Keratinocyte (primary cell): Measurements from ENCODE around the gene PSMF1. TPM values are rescaled to one million over a fixed set of nuclear protein-coding genes. Genes with fewer than 3 reads are reported as not detected.

Experiments
- DNase-seq: peaks from one replicate; pipeline ENCODE4 v3.0.0-alpha.2; 2011; ENCODE audit warnings: low read depth, missing footprints, low spot score
- FAIRE-seq: peaks from 2 replicates; lab custom pipeline; 2011; peaks lifted over from hg19 to GRCh38; lab: Jason Lieb, UNC
- H2AFZ ChIP-seq: 2 replicates; pipeline ENCODE4 v1.6.0; 2012; ENCODE audit warnings: low read length, control low read depth, inconsistent platforms; ENCODE audit not compliant: control insufficient read depth
- H3K27ac ChIP-seq: 2 replicates; pipeline ENCODE4 v1.5.1; 2011; ENCODE audit warnings: low read length; ENCODE audit not compliant: control insufficient read depth, insufficient read depth
- H3K27me3 ChIP-seq: 3 replicates; pipeline ENCODE4 v1.6.0; 2011; ENCODE audit warnings: low read length; ENCODE audit not compliant: control insufficient read depth, insufficient read depth; ENCODE audit errors: extremely low read depth
- H3K36me3 ChIP-seq, 2 experiments: 2 replicates in 1 of 2; 3 replicates in 1 of 2; pipeline ENCODE4 v1.5.1; 2011; ENCODE audit warnings: low read length in 2 of 2, mild to moderate bottlenecking in 1 of 2; ENCODE audit not compliant: control insufficient read depth in 2 of 2, insufficient read depth in 2 of 2; ENCODE audit errors: extremely low read depth in 1 of 2
- H3K4me1 ChIP-seq: 3 replicates; pipeline ENCODE4 v1.5.1; 2011; ENCODE audit warnings: low read length; ENCODE audit not compliant: control insufficient read depth, insufficient read depth; ENCODE audit errors: extremely low read depth
- H3K4me2 ChIP-seq: 3 replicates; pipeline ENCODE4 v1.6.0; 2011; ENCODE audit warnings: low read depth, low read length; ENCODE audit not compliant: control insufficient read depth, insufficient read depth; ENCODE audit errors: extremely low read depth
- H3K4me3 ChIP-seq, 3 experiments: fragments of 200-600 bp in 1 of 3; sonication (generic) in 1 of 3; 2 replicates in 2 of 3; 3 replicates in 1 of 3; pipeline ENCODE4 v1.5.1; 2011 to 2016; ENCODE audit warnings: low read length in 3 of 3, mild to moderate bottlenecking in 3 of 3, control low read depth in 2 of 3, inconsistent platforms in 1 of 3, low read depth in 1 of 3, mixed read lengths in 1 of 3, mixed run types in 1 of 3, moderate library complexity in 1 of 3; ENCODE audit not compliant: control insufficient read depth in 2 of 3, insufficient read depth in 2 of 3; ENCODE audit errors: extremely low read depth in 1 of 3
- H3K79me2 ChIP-seq: 2 replicates; pipeline ENCODE4 v1.6.0; 2012; ENCODE audit warnings: low read length; ENCODE audit not compliant: control insufficient read depth, insufficient read depth
- H3K9ac ChIP-seq: 3 replicates; pipeline ENCODE4 v1.6.0; 2011; ENCODE audit warnings: low read length; ENCODE audit not compliant: control insufficient read depth, insufficient read depth; ENCODE audit errors: extremely low read depth
- H3K9me1 ChIP-seq: 3 replicates; pipeline ENCODE4 v1.6.0; 2011; ENCODE audit warnings: low read length; ENCODE audit not compliant: control insufficient read depth, insufficient read depth; ENCODE audit errors: extremely low read depth
- H3K9me3 ChIP-seq: 2 replicates; pipeline ENCODE4 v1.5.1; 2012; ENCODE audit warnings: low read depth, low read length; ENCODE audit not compliant: control insufficient read depth
- H4K20me1 ChIP-seq: 3 replicates; pipeline ENCODE4 v1.6.0; 2011; ENCODE audit warnings: low read length; ENCODE audit not compliant: control insufficient read depth, insufficient read depth; ENCODE audit errors: extremely low read depth
- CTCF ChIP-seq, 3 experiments: IDR thresholded peaks in 1 of 3; conservative IDR thresholded peaks in 1 of 3; optimal IDR thresholded peaks in 1 of 3; 2 replicates in 2 of 3; 3 replicates in 1 of 3; pipeline versions ENCODE3 to v1.5.1; 2011; ENCODE audit warnings: low read length in 3 of 3, mild to moderate bottlenecking in 3 of 3, moderate library complexity in 2 of 3, control low read depth in 1 of 3, inconsistent platforms in 1 of 3; ENCODE audit not compliant: insufficient read depth in 2 of 3; ENCODE audit errors: extremely low read depth in 1 of 3
- EZH2 ChIP-seq: IDR thresholded peaks from one replicate; pipeline ENCODE4 v1.6.1; 2012; ENCODE audit warnings: inconsistent platforms, mild to moderate bottlenecking, low read length, moderate library complexity
- dilution Hi-C: fragments of 300-500 bp; cut with MboI; formaldehyde crosslinking; loops from one replicate; pipeline ENCODE4 v1.7.0; 2020; ENCODE audit warnings: low sequenced_read_pairs; ENCODE audit not compliant: extremely low pct_ligation_motif_present
- polyA plus RNA-seq, 5 experiments: library from polyadenylated mRNA; depleted of rRNA in 3 of 5; stranded (reverse) in 3 of 5; stranded (forward) in 1 of 5; unstranded in 1 of 5; fragments of >200 nt; gene quantifications; 1 replicate in 1 of 5; 2 replicates in 3 of 5; 3 replicates in 1 of 5; pipeline versions ENCODE4 v1.2.1 to v1.2.3, GENCODE V29; 2011 to 2012; ENCODE audit warnings: missing spikeins in 2 of 5, low read depth in 1 of 5, low replicate concordance in 1 of 5

PSMF1 gene
- polyA plus RNA-seq, 1 donor (not counting 4 experiments of a cell fraction or from before 2014, with no cell fraction given) = 58.5 TPM

GRCh38 chr20:1083431-1084080 is 34.8 kb upstream of the PSMF1 start:
- Histone ChIP-seq H3K4me2 (no peak overlapping the region), H3K9ac (no peak overlapping the region), H3K79me2 (no peaks in the 10 kb centered on the region), H3K9me3 (no peaks in the 10 kb centered on the region), H3K27ac (no peak overlapping the region), H3K4me1 (no peaks in the 10 kb centered on the region), H3K9me1 (no peaks in the 10 kb centered on the region), H3K27me3 (no peaks in the 10 kb centered on the region), H2AFZ (no peak overlapping the region), H3K36me3 (no peaks in the 10 kb centered on the region), H3K4me3 (no peak overlapping the region), H4K20me1 (no peaks in the 10 kb centered on the region)
- TF ChIP-seq CTCF (optimal IDR thresholded peaks at IDR 0.05 in 1 of 3, IDR thresholded peaks at IDR 0.05 in 1 of 3, conservative IDR thresholded peaks at IDR 0.05 in 1 of 3; ENCODE audit: extremely low read depth in 1 of 3, insufficient read depth in 2 of 3, low read length in 3 of 3) (no peak), EZH2 (no peak)
- DNase-seq (no peak), FAIRE-seq (no peak)
- dilution Hi-C loops = no loop called here

GRCh38 chr20:1085492-1086276 is 32.7 kb upstream of the PSMF1 start:
- Histone ChIP-seq H4K20me1 (no peaks in the 10 kb centered on the region), H3K27ac (no peak overlapping the region), H3K4me2 (no peak overlapping the region), H3K36me3 (no peaks in the 10 kb centered on the region), H3K4me3 (no peak overlapping the region), H3K9me3 (no peaks in the 10 kb centered on the region), H3K9me1 (no peaks in the 10 kb centered on the region), H2AFZ (no peak overlapping the region), H3K27me3 (no peaks in the 10 kb centered on the region), H3K4me1 (no peaks in the 10 kb centered on the region), H3K9ac (no peak overlapping the region), H3K79me2 (no peaks in the 10 kb centered on the region)
- FAIRE-seq (no peak), DNase-seq (no peak)
- dilution Hi-C loops = no loop called here
- TF ChIP-seq EZH2 (no peak), CTCF (optimal IDR thresholded peaks at IDR 0.05 in 1 of 3, IDR thresholded peaks at IDR 0.05 in 1 of 3, conservative IDR thresholded peaks at IDR 0.05 in 1 of 3; ENCODE audit: extremely low read depth in 1 of 3, insufficient read depth in 2 of 3, low read length in 3 of 3) (no peak)
